ENCODE data around the gene ZNF740. TPM values are rescaled to one million over a fixed set of nuclear protein-coding genes. Genes with fewer than 3 reads are reported as not detected.

The ZNF740 gene
- total and polyA plus RNA-seq, 2 donors (not counting 1 experiment from before 2014, with no cell fraction given), result 35.9 to 117 TPM

DNA sequence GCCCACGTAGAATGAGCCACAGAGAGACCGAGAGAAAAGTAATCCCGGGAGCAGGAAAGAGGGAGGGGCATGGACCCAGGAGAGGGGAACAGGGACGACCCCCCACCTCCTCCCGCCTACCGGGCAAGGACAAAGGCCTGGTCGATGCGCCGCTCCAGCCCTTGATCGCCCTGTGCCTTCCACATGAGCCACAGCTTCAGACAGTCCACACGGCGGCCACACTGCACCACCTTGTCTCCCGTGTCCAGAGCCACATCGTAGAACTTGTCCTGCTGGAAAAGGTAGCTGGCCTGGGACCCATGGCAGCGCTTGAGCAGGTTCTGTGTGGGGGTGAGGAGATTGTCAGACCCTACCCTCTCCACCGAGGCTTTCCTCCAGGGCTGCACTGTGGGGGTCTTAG, 20.5 kb upstream of the ZNF740 start:
- 90% methylated on average over 10 of the region's 16 CpGs for WGBS (ENCODE audit: insufficient coverage)
- ATAC-seq (ENCODE audit: low read depth) (no peak), DNase-seq (no peak)
- no peaks in the 10 kb centered on the region for H3K9me3 Mint-ChIP-seq (ENCODE audit: insufficient read depth)
- H3K4me3 ChIP-seq (ENCODE audit: control extremely low read depth in 1 of 5, extremely low read depth in 1 of 5, insufficient read depth in 1 of 5, low read depth in 2 of 5, low read length in 4 of 5), result no peak overlapping the region
- POLR2A ChIA-PET, result interaction anchor here (0.6 to 1.2 kb wide), 3 partner anchors 27 to 161 kb away, joined by 3 to 4 read pairs (median 4); partner anchors contain the start of gene AAAS
- H3K79me2 ChIP-seq (ENCODE audit: control insufficient read depth, insufficient read depth, low read length), result no peaks in the 10 kb centered on the region
- H3K36me3 ChIP-seq (replicated peaks in 1 of 2; ENCODE audit: control extremely low read depth in 1 of 2, control insufficient read depth in 1 of 2, extremely low read depth in 1 of 2, insufficient read depth in 2 of 2, low read length in 1 of 2), result no peaks in the 10 kb centered on the region
- H2AFZ ChIP-seq (ENCODE audit: insufficient read depth, low read depth, low read length, poor library complexity, severe bottlenecking), result peak overlapping the region; percentile 70
- H3K4me1 ChIP-seq (ENCODE audit: control insufficient read depth in 2 of 2, insufficient read depth in 2 of 2, low read length in 2 of 2), result peaks cover 4 to 8% of the 10 kb centered on the region in 2 donors
- H4K20me1 ChIP-seq (ENCODE audit: control insufficient read depth, insufficient read depth, low read length, poor library complexity, severe bottlenecking), result no peaks in the 10 kb centered on the region
- no peaks in the 10 kb centered on the region for H3K27me3 Mint-ChIP-seq
- H3K27ac Mint-ChIP-seq, result no peak overlapping the region
- H3K27me3 ChIP-seq (replicated peaks in 1 of 4; ENCODE audit: control extremely low read depth in 1 of 4, control insufficient read depth in 3 of 4, insufficient read depth in 4 of 4, low read length in 3 of 4), result no peaks in the 10 kb centered on the region
- H3K27ac ChIP-seq (ENCODE audit: low read length in 2 of 2), result no peak overlapping the region
- no peaks in the 10 kb centered on the region for H3K9me3 ChIP-seq (ENCODE audit: control extremely low read depth in 1 of 3, control insufficient read depth in 2 of 3, insufficient read depth in 1 of 3, low read length in 2 of 3)
- H3K4me3 Mint-ChIP-seq, result no peak overlapping the region
- TF ChIP-seq EZH2 (IDR thresholded peaks at IDR 0.05; ENCODE audit: borderline replicate concordance, insufficient read depth, low read depth, low read length, poor library complexity, severe bottlenecking), result no peak
- TF ChIP-seq, protein P1, sequence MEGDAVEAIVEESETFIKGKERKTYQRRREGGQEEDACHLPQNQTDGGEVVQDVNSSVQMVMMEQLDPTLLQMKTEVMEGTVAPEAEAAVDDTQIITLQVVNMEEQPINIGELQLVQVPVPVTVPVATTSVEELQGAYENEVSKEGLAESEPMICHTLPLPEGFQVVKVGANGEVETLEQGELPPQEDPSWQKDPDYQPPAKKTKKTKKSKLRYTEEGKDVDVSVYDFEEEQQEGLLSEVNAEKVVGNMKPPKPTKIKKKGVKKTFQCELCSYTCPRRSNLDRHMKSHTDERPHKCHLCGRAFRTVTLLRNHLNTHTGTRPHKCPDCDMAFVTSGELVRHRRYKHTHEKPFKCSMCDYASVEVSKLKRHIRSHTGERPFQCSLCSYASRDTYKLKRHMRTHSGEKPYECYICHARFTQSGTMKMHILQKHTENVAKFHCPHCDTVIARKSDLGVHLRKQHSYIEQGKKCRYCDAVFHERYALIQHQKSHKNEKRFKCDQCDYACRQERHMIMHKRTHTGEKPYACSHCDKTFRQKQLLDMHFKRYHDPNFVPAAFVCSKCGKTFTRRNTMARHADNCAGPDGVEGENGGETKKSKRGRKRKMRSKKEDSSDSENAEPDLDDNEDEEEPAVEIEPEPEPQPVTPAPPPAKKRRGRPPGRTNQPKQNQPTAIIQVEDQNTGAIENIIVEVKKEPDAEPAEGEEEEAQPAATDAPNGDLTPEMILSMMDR (IDR thresholded peaks at IDR 0.05), result no peak
- H3K4me2 ChIP-seq (replicated peaks; ENCODE audit: low read depth, low read length, poor library complexity, severe bottlenecking), result no peak overlapping the region
- H3K9ac ChIP-seq (ENCODE audit: low read length), result no peak overlapping the region
- CTCF ChIA-PET, result interaction anchor here (0.7 to 8.4 kb wide), 30 partner anchors 8 to 514 kb away, joined by 3 to 141 read pairs (median 8); partner anchors contain the start of genes AAAS, CSAD, ESPL1 and ITGB7
- intact Hi-C loops (cut with micrococcal nuclease), result loop anchor here (1.0 to 2.0 kb wide), 7 partner anchors 20 to 161 kb away; partner anchors contain the start of genes AAAS, CSAD, PFDN5 and ZNF740
- peaks cover 4% of the 10 kb centered on the region for H3K4me1 Mint-ChIP-seq

DNA sequence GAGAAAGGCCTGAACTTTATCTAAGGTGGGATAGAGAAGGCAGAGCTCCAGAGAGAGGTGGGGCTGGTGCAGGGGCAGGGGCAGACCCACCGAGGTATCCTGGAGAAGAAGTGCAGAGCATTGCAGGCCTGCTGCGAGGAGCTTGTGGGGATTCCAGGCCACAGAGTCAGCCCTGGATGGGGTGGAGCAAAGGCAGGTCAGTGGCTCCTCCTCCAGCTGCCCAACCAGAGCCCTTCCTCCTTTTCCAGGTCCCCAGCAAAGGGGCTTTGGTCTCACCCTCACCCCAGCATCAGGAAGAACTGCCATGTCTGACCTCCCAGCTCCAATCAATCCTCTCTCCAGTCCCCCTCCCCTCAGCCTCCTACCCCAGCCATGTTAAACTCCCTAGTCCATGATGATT, 19.8 kb upstream of the ZNF740 start:
- Mint-ChIP-seq H3K4me3 (no peak overlapping the region), H3K9me3 (ENCODE audit: insufficient read depth) (no peaks in the 10 kb centered on the region), H3K27ac (no peak overlapping the region), H3K4me1 (peaks cover 4% of the 10 kb centered on the region), H3K27me3 (no peaks in the 10 kb centered on the region)
- ChIA-PET POLR2A (interaction anchor here (0.6 kb wide), 1 partner anchor 26 kb away, joined by 3 read pairs; no protein-coding TSS in a partner anchor), CTCF (interaction anchor here (0.9 to 8.4 kb wide), 22 partner anchors 13 to 513 kb away, joined by 3 to 141 read pairs (median 16); partner anchors contain the start of genes AAAS, CSAD, ESPL1 and ITGB7)
- Histone ChIP-seq H3K9me3 (ENCODE audit: control extremely low read depth in 1 of 3, control insufficient read depth in 2 of 3, insufficient read depth in 1 of 3, low read length in 2 of 3) (no peaks in the 10 kb centered on the region), H3K36me3 (replicated peaks in 1 of 2; ENCODE audit: control extremely low read depth in 1 of 2, control insufficient read depth in 1 of 2, extremely low read depth in 1 of 2, insufficient read depth in 2 of 2, low read length in 1 of 2) (no peaks in the 10 kb centered on the region), H3K4me3 (ENCODE audit: control extremely low read depth in 1 of 5, extremely low read depth in 1 of 5, insufficient read depth in 1 of 5, low read depth in 2 of 5, low read length in 4 of 5) (no peak overlapping the region), H4K20me1 (ENCODE audit: control insufficient read depth, insufficient read depth, low read length, poor library complexity, severe bottlenecking) (no peaks in the 10 kb centered on the region), H3K27ac (ENCODE audit: low read length in 2 of 2) (no peak overlapping the region), H3K4me2 (replicated peaks; ENCODE audit: low read depth, low read length, poor library complexity, severe bottlenecking) (no peak overlapping the region), H3K79me2 (ENCODE audit: control insufficient read depth, insufficient read depth, low read length) (no peaks in the 10 kb centered on the region), H3K4me1 (ENCODE audit: control insufficient read depth in 2 of 2, insufficient read depth in 2 of 2, low read length in 2 of 2) (peaks cover 4 to 8% of the 10 kb centered on the region in 2 donors), H3K9ac (ENCODE audit: low read length) (no peak overlapping the region), H2AFZ (ENCODE audit: insufficient read depth, low read depth, low read length, poor library complexity, severe bottlenecking) (no peak overlapping the region), H3K27me3 (replicated peaks in 1 of 4; ENCODE audit: control extremely low read depth in 1 of 4, control insufficient read depth in 3 of 4, insufficient read depth in 4 of 4, low read length in 3 of 4) (no peaks in the 10 kb centered on the region)
- DNase-seq (no peak), ATAC-seq (ENCODE audit: low read depth) (no peak)
- intact Hi-C loops (cut with micrococcal nuclease), result no loop called here
- WGBS (ENCODE audit: insufficient coverage), result 100% methylated on average over 2 of the region's 2 CpGs
- TF ChIP-seq, protein P1 (IDR thresholded peaks at IDR 0.05), result no peak
- no peak for TF ChIP-seq EZH2 (IDR thresholded peaks at IDR 0.05; ENCODE audit: borderline replicate concordance, insufficient read depth, low read depth, low read length, poor library complexity, severe bottlenecking)

All from B cell (primary cell).